A673 (cell line): ENCODE results near the gene VEGFC.

Experiments used
- CTCF ChIP-seq: fragments of 300-800, 200-600 bp; sonication (generic); conservative IDR thresholded peaks from 2 replicates; pipeline ENCODE4 v1.5.1; 2017; ENCODE audit warnings: low read depth, mild to moderate bottlenecking, antibody characterized with exemption, low read length, moderate library complexity, mixed read lengths
- EZH2 ChIP-seq: fragments of 200-600 bp; sonication (generic); IDR thresholded peaks from 2 replicates; pipeline ENCODE4 v1.6.1; 2017; ENCODE audit warnings: borderline replicate concordance, low read depth, mild to moderate bottlenecking, mixed read lengths, antibody characterized with exemption, low read length; ENCODE audit not compliant: poor library complexity, severe bottlenecking

- TF ChIP-seq CTCF: no peak
- no peak for TF ChIP-seq EZH2
Observed at GRCh38 chr4:176744091-176744490, 48.6 kb downstream of the VEGFC start.
